Measurements from ENCODE around the gene IFRD2.

IFRD2 gene

GRCh38 chr3:50302095-50303012 lies 10.1 kb upstream of the IFRD2 start:
- DNase-seq (ENCODE audit: low spot score), result no peak

- no peak for DNase-seq (ENCODE audit: low spot score)
Observed at GRCh38 chr3:50300681-50301254, 8.5 kb upstream of the IFRD2 start.

- DNase-seq (ENCODE audit: low spot score), result no peak
Observed at GRCh38 chr3:50299929-50300680, 7.9 kb upstream of the IFRD2 start.

GRCh38 chr3:50299638-50299928 lies 7.4 kb upstream of the IFRD2 start:
- no peak for DNase-seq (ENCODE audit: low spot score)

- peak; percentile 98 for DNase-seq (ENCODE audit: low spot score)
Observed at GRCh38 chr3:50298836-50299637, 6.8 kb upstream of the IFRD2 start, which contains the start of the genes HYAL3 and NAA80. Gene HYAL3 (minus strand): TSS chr3:50299405. CDS start chr3:50295602, 3,803 bp downstream. Gene NAA80 (minus strand): TSS chr3:50299405. CDS start chr3:50297463, 1,942 bp downstream.

GRCh38 chr3:50297896-50298725 lies 5.9 kb upstream of the IFRD2 start:
- no peak for DNase-seq (ENCODE audit: low spot score)

- no peak for DNase-seq (ENCODE audit: low spot score)
Observed at GRCh38 chr3:50297384-50297775, 5.2 kb upstream of the IFRD2 start.

GRCh38 chr3:50296721-50297383 lies 4.6 kb upstream of the IFRD2 start:
- DNase-seq (ENCODE audit: low spot score), result no peak

GRCh38 chr3:50295553-50296431 lies 3.6 kb upstream of the IFRD2 start:
- DNase-seq (ENCODE audit: low spot score), result no peak

GRCh38 chr3:50294492-50295403 lies 2.5 kb upstream of the IFRD2 start:
- no peak for DNase-seq (ENCODE audit: low spot score)

- no peak for DNase-seq (ENCODE audit: low spot score)
Observed at GRCh38 chr3:50294089-50294488, 1.9 kb upstream of the IFRD2 start.

- no peak for DNase-seq (ENCODE audit: low spot score)
Observed at GRCh38 chr3:50293079-50293801, 1.0 kb upstream of the IFRD2 start.

GRCh38 chr3:50290161-50290641 lies 2.0 kb downstream of the IFRD2 start:
- no peak for DNase-seq (ENCODE audit: low spot score)

GRCh38 chr3:50289130-50289529 lies 3.1 kb downstream of the IFRD2 start:
- no peak for DNase-seq (ENCODE audit: low spot score)

GRCh38 chr3:50288387-50289007 lies 3.7 kb downstream of the IFRD2 start:
- no peak for DNase-seq (ENCODE audit: low spot score)

GRCh38 chr3:50287262-50287661 lies 5.0 kb downstream of the IFRD2 start:
- no peak for DNase-seq (ENCODE audit: low spot score)

Measured in D341Med (cell line).